Parathyroid adenoma (tissue), 2 donors: ENCODE measurements around the gene OSCP1.

Experiments used
- H2AFZ ChIP-seq: fragments of 300-600 bp; sonication (generic); one replicate; pipeline ENCODE4 v1.7.0; 2017; ENCODE audit warnings: antibody characterized with exemption, mild to moderate bottlenecking
- H3K27ac ChIP-seq: fragments of 300-600 bp; sonication (generic); one replicate; pipeline ENCODE4 v1.7.0; 2017
- H3K27me3 ChIP-seq: fragments of 300-600 bp; sonication (generic); one replicate; pipeline ENCODE4 v1.7.0; 2017; ENCODE audit warnings: low read length; ENCODE audit not compliant: control insufficient read depth, insufficient read depth
- H3K36me3 ChIP-seq: fragments of 300-600 bp; sonication (generic); one replicate; pipeline ENCODE4 v1.7.0; 2017; ENCODE audit warnings: low read length; ENCODE audit not compliant: control insufficient read depth, insufficient read depth
- H3K4me1 ChIP-seq: fragments of 300-600 bp; sonication (generic); one replicate; pipeline ENCODE4 v1.7.0; 2017; ENCODE audit warnings: control low read depth
- H3K4me2 ChIP-seq: fragments of 300-600 bp; sonication (generic); one replicate; pipeline ENCODE4 v1.7.0; 2017; ENCODE audit warnings: low read length
- H3K4me3 ChIP-seq: fragments of 300-600 bp; sonication (generic); one replicate; pipeline ENCODE4 v1.7.0; 2017; ENCODE audit warnings: low read depth, low read length
- H3K79me2 ChIP-seq: fragments of 300-600 bp; sonication (generic); one replicate; pipeline ENCODE4 v1.7.0; 2017; ENCODE audit warnings: control low read depth
- H3K9ac ChIP-seq: fragments of 300-600 bp; sonication (generic); one replicate; pipeline ENCODE4 v1.7.0; 2017; ENCODE audit warnings: mild to moderate bottlenecking
- H3K9me3 ChIP-seq: fragments of 300-600 bp; sonication (generic); one replicate; pipeline ENCODE4 v1.7.0; 2017; ENCODE audit warnings: low read length; ENCODE audit not compliant: control insufficient read depth
- TF ChIP-seq, protein P1 (sequence below): fragments of 300-600 bp; sonication (generic); IDR thresholded peaks from one replicate; pipeline ENCODE4 v1.7.0; 2017; ENCODE audit warnings: antibody characterized with exemption, mild to moderate bottlenecking
- donor health status: primary hyperparathyroidism.

Gene OSCP1

DNA sequence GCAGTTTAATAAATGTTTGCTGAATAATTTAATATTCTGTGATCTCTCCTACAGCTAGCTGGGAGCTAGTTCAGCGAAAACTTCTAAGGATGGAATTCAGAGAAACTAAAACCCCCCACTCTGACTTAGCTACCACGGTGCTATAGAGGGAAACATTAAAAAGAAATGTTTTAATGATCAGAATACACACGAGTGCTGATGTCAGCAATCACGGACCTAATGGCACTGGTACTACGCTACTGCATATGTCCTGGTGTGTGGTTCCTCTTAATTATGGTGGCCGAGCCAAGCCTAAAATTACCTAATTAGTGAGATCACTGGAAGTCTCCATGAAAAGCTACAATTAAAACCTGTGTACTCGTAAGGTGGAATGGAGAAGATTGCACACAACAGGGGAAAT lies 28.6 kb downstream of the OSCP1 start:
- no peaks in the 10 kb centered on the region for H3K4me1 ChIP-seq
- H3K36me3 ChIP-seq, result no peaks in the 10 kb centered on the region
- H3K4me2 ChIP-seq, result no peak overlapping the region
- no peaks in the 10 kb centered on the region for H3K79me2 ChIP-seq
- no peaks in the 10 kb centered on the region for H3K27me3 ChIP-seq
- H2AFZ ChIP-seq, result no peak overlapping the region
- H3K9ac ChIP-seq, result no peak overlapping the region
- H3K9me3 ChIP-seq, result no peaks in the 10 kb centered on the region
- TF ChIP-seq, protein P1, sequence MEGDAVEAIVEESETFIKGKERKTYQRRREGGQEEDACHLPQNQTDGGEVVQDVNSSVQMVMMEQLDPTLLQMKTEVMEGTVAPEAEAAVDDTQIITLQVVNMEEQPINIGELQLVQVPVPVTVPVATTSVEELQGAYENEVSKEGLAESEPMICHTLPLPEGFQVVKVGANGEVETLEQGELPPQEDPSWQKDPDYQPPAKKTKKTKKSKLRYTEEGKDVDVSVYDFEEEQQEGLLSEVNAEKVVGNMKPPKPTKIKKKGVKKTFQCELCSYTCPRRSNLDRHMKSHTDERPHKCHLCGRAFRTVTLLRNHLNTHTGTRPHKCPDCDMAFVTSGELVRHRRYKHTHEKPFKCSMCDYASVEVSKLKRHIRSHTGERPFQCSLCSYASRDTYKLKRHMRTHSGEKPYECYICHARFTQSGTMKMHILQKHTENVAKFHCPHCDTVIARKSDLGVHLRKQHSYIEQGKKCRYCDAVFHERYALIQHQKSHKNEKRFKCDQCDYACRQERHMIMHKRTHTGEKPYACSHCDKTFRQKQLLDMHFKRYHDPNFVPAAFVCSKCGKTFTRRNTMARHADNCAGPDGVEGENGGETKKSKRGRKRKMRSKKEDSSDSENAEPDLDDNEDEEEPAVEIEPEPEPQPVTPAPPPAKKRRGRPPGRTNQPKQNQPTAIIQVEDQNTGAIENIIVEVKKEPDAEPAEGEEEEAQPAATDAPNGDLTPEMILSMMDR, result no peak
- no peak overlapping the region for H3K27ac ChIP-seq
- H3K4me3 ChIP-seq, result no peak overlapping the region

- Histone ChIP-seq H3K27ac (no peak overlapping the region), H3K4me3 (no peak overlapping the region), H2AFZ (no peak overlapping the region), H3K4me1 (no peaks in the 10 kb centered on the region), H3K9me3 (no peaks in the 10 kb centered on the region), H3K4me2 (no peak overlapping the region), H3K36me3 (no peaks in the 10 kb centered on the region), H3K27me3 (no peaks in the 10 kb centered on the region), H3K79me2 (no peaks in the 10 kb centered on the region), H3K9ac (no peak overlapping the region)
- TF ChIP-seq, protein P1, result peak; percentile 75
Observed at GRCh38 chr1:36420836-36421317, 29.4 kb downstream of the OSCP1 start.

- H3K27me3 ChIP-seq, result no peaks in the 10 kb centered on the region
Observed at GRCh38 chr1:36420409-36420808, 29.8 kb downstream of the OSCP1 start.

GRCh38 chr1:36419569-36419968 lies 30.7 kb downstream of the OSCP1 start:
- no peaks in the 10 kb centered on the region for H3K79me2 ChIP-seq
- H3K9me3 ChIP-seq, result no peaks in the 10 kb centered on the region
- no peak overlapping the region for H3K4me2 ChIP-seq
- H3K27me3 ChIP-seq, result no peaks in the 10 kb centered on the region
- TF ChIP-seq, protein P1, result no peak
- H2AFZ ChIP-seq, result no peak overlapping the region
- H3K9ac ChIP-seq, result no peak overlapping the region
- no peaks in the 10 kb centered on the region for H3K36me3 ChIP-seq
- no peak overlapping the region for H3K4me3 ChIP-seq
- no peaks in the 10 kb centered on the region for H3K4me1 ChIP-seq
- H3K27ac ChIP-seq, result no peak overlapping the region

More at GRCh38 chr1:36420409-36420808, 29.8 kb downstream of the OSCP1 start:
- no peaks in the 10 kb centered on the region for H3K79me2 ChIP-seq
- H3K27ac ChIP-seq, result no peak overlapping the region
- no peak overlapping the region for H3K4me3 ChIP-seq
- H3K9me3 ChIP-seq, result no peaks in the 10 kb centered on the region
- H3K4me2 ChIP-seq, result no peak overlapping the region
- H3K4me1 ChIP-seq, result no peaks in the 10 kb centered on the region
- H3K9ac ChIP-seq, result no peak overlapping the region
- no peaks in the 10 kb centered on the region for H3K36me3 ChIP-seq
- H2AFZ ChIP-seq, result no peak overlapping the region
- TF ChIP-seq, protein P1, result no peak

DNA sequence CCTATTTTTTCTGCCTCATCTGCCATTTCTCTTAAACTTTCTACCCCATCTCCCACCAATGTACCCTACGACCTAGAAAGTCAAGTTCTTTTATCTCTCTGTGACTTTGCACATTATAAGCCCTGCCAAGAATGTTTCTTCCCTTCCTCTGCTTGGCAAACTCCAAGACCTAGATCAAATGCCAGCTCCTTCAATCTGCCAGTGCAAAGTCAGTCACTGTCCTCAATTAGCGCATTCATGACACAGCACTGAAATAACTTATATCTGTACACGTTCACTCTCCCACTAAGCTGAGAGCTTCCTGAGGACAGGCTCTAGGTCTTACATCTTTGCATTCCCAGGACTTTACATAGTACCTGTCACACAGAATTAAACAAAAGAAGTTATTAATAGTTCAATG lies 31.1 kb downstream of the OSCP1 start:
- Histone ChIP-seq H3K4me1 (no peaks in the 10 kb centered on the region), H3K79me2 (no peaks in the 10 kb centered on the region), H3K4me3 (no peak overlapping the region), H3K36me3 (no peaks in the 10 kb centered on the region), H2AFZ (no peak overlapping the region), H3K4me2 (no peak overlapping the region), H3K27me3 (no peaks in the 10 kb centered on the region), H3K9ac (no peak overlapping the region), H3K9me3 (no peaks in the 10 kb centered on the region), H3K27ac (no peak overlapping the region)
- TF ChIP-seq, protein P1, result no peak
